WTC11 (cell line): Measurements from ENCODE around the gene H1-8.

Source experiments
- CREM ChIP-seq: sonication (generic); formaldehyde crosslinking; IDR thresholded peaks from 2 replicates; pipeline ENCODE4 v1.8.1; 2022; ENCODE audit warnings: mild to moderate bottlenecking, missing genetic modification reagents, moderate library complexity
- CTCF ChIP-seq: fragments of 200-600 bp; IDR thresholded peaks from 2 replicates; pipeline ENCODE4 v1.8.0; 2022; ENCODE audit warnings: antibody characterized with exemption
- ESRRA ChIP-seq: sonication (generic); formaldehyde crosslinking; IDR thresholded peaks from 2 replicates; pipeline ENCODE4 v1.8.1; 2022; ENCODE audit warnings: mild to moderate bottlenecking, missing genetic modification reagents, borderline replicate concordance
- FOXP1 ChIP-seq: sonication (generic); formaldehyde crosslinking; IDR thresholded peaks from 2 replicates; pipeline ENCODE4 v1.8.0; 2022; ENCODE audit warnings: missing genetic modification reagents, mild to moderate bottlenecking, moderate library complexity, borderline replicate concordance
- SOX15 ChIP-seq: fragments of 250-450 bp; sonication (Bioruptor Pico); IDR thresholded peaks from 2 replicates; pipeline ENCODE4 v1.9.0; 2021; ENCODE audit warnings: mild to moderate bottlenecking
- SP1 ChIP-seq: sonication (generic); formaldehyde crosslinking; conservative IDR thresholded peaks from 2 replicates; pipeline ENCODE4 v1.8.1; 2022; ENCODE audit warnings: missing genetic modification reagents
- TEAD4 ChIP-seq: sonication (generic); formaldehyde crosslinking; IDR thresholded peaks from 2 replicates; pipeline ENCODE4 v1.8.0; 2022; ENCODE audit warnings: mild to moderate bottlenecking, missing genetic modification reagents
- ZNF121 ChIP-seq: sonication (generic); formaldehyde crosslinking; IDR thresholded peaks from 2 replicates; pipeline ENCODE4 v1.8.0; 2023; ENCODE audit warnings: missing genetic modification reagents

DNA sequence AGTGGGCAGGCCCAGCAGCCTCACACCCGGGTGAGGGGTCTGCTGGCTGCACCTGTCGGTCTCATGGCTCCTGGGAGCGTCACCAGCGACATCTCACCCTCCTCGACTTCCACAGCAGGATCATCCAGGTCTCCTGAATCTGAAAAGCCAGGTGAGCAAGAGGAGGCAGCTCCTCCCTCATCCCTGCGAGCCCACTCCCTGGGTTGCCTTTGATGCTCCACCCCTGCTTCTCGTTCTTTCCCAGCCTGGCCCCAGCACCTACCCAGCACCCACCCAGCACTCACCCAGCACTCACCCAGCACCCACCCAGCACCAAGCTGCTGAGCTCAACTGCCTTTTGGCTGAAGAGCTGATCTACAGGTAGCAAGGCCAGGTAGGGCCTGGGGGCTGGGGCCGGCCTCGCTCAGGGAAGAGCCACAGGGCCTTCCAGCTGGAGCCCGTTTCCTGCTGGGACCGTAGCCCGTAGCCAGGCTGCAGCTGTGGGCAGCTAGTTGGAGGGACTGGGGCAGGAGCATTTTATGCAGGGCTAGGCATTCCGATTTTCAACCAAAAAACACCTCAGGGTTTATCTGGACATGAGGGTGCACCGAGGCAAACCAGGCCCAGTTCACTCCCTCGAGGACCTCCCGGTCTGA is at the start of gene H1-8:
- no peak for TF ChIP-seq CTCF
- TF ChIP-seq ESRRA (CRISPR knock-in tag), result no peak
- TF ChIP-seq SOX15 (CRISPR knock-in tag), result no peak
- TF ChIP-seq TEAD4, result no peak
- no peak for TF ChIP-seq SP1 (CRISPR knock-in tag)
- TF ChIP-seq ZNF121 (CRISPR knock-in tag), result no peak
- no peak for TF ChIP-seq CREM (CRISPR knock-in tag)
- TF ChIP-seq FOXP1, result no peak
